Peyer's patch (tissue), 4 donors: ENCODE results near the gene PACSIN2. TPM values are rescaled to one million over a fixed set of nuclear protein-coding genes. Genes with fewer than 3 reads are reported as not detected.

Source experiments
- DNase-seq, 3 donors: peaks; one replicate each; pipeline ENCODE4 v3.0.0-alpha.2; 2017 to 2019
- H3K27ac ChIP-seq, 4 donors: fragments of 200-600 bp; sonication (generic); one replicate each; pipeline ENCODE4 v1.5.1; 2016 to 2019
- H3K27me3 ChIP-seq, 2 donors: fragments of 200-600 bp; sonication (generic); one replicate each; pipeline ENCODE4 v1.5.1; 2019
- H3K36me3 ChIP-seq, 3 donors: fragments of 200-600 bp; sonication (generic); one replicate each; pipeline ENCODE4 v1.5.1; 2016 to 2019
- H3K4me1 ChIP-seq, 4 donors: fragments of 200-600 bp; sonication (generic); one replicate each; pipeline ENCODE4 v1.5.1; 2016 to 2019
- H3K4me3 ChIP-seq, 4 donors: fragments of 200-600 bp; sonication (generic); 1 replicate in 3 of 4; 2 replicates in 1 of 4; pipeline ENCODE4 v1.5.1; 2016 to 2019; ENCODE audit warnings: mild to moderate bottlenecking in 1 of 4
- H3K9me3 ChIP-seq, 4 donors: fragments of 200-600 bp; sonication (generic); one replicate each; pipeline ENCODE4 v1.5.1; 2016 to 2019; ENCODE audit warnings: mild to moderate bottlenecking in 1 of 4
- POLR2A ChIP-seq, 2 donors: fragments of 450-650 bp; IDR thresholded peaks; one replicate each; pipeline ENCODE4 v1.5.1; 2017; ENCODE audit warnings: antibody characterized with exemption in 2 of 2, mild to moderate bottlenecking in 2 of 2, moderate library complexity in 2 of 2
- total RNA-seq, 4 donors: library from RNA; depleted of rRNA; stranded (reverse); fragments of >200 nt; gene quantifications; one replicate each; pipeline ENCODE4 v1.1.0, GENCODE V29; 2016
- TF ChIP-seq, protein P1 (sequence below), 6 experiments: fragments of 450-650 bp in 4 of 6; fragments of 200-600 bp in 2 of 6; sonication (generic) in 1 of 6; IDR thresholded peaks; one replicate each; pipeline ENCODE4 v1.5.1; 2017 to 2019; ENCODE audit warnings: antibody characterized with exemption in 6 of 6, mild to moderate bottlenecking in 3 of 6, moderate library complexity in 1 of 6

Gene PACSIN2
- total RNA-seq, 4 donors from 2014 or later: 58.0 to 149 (median 110) TPM

DNA sequence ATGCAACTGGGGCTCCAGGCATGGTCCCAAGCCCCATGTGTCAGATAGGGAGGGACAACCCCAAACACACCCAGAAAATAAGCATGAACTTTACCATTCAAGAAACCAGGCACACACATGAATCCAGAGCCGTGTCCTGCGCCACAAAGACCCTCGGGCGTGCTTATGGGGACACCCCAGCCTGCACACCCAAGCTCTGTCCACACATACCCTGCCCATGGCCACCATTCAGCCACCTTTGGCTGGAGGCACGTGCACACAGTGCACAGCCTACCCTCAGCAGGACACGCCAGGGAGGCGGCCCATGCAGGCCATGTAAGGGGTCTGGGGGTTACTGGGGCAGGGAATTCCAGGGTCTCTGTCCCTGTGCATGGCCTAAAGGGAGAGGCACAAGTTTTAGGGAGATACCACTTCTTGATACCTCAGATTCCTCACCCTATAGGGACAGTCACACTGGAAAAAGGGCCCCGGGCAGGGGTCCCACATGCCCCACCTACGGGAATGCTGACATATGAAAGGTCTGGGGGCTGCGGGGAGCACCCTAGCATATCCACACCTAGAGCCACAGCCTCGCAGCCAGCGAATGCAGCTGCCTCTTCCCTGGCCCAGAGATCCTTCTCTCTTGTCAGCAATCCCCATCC lies 20.6 kb downstream of the PACSIN2 start:
- H3K9me3 ChIP-seq: no peaks in the 10 kb centered on the region
- H3K4me3 ChIP-seq: peak overlapping the region in 2 of 4 donors; percentile 31 to 35
- no peak for TF ChIP-seq POLR2A (IDR thresholded peaks at IDR 0.05)
- TF ChIP-seq, protein P1, sequence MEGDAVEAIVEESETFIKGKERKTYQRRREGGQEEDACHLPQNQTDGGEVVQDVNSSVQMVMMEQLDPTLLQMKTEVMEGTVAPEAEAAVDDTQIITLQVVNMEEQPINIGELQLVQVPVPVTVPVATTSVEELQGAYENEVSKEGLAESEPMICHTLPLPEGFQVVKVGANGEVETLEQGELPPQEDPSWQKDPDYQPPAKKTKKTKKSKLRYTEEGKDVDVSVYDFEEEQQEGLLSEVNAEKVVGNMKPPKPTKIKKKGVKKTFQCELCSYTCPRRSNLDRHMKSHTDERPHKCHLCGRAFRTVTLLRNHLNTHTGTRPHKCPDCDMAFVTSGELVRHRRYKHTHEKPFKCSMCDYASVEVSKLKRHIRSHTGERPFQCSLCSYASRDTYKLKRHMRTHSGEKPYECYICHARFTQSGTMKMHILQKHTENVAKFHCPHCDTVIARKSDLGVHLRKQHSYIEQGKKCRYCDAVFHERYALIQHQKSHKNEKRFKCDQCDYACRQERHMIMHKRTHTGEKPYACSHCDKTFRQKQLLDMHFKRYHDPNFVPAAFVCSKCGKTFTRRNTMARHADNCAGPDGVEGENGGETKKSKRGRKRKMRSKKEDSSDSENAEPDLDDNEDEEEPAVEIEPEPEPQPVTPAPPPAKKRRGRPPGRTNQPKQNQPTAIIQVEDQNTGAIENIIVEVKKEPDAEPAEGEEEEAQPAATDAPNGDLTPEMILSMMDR (IDR thresholded peaks at IDR 0.05): no peak
- peak in 1 of 3 donors; percentile 51 for DNase-seq
- peak overlapping the region; percentile 67 to 93 (median 82) for H3K27ac ChIP-seq
- H3K36me3 ChIP-seq: no peaks in the 10 kb centered on the region
- peaks cover 3 to 77% (median 12%) of the 10 kb centered on the region in 4 donors for H3K4me1 ChIP-seq
- no peaks in the 10 kb centered on the region for H3K27me3 ChIP-seq

DNA sequence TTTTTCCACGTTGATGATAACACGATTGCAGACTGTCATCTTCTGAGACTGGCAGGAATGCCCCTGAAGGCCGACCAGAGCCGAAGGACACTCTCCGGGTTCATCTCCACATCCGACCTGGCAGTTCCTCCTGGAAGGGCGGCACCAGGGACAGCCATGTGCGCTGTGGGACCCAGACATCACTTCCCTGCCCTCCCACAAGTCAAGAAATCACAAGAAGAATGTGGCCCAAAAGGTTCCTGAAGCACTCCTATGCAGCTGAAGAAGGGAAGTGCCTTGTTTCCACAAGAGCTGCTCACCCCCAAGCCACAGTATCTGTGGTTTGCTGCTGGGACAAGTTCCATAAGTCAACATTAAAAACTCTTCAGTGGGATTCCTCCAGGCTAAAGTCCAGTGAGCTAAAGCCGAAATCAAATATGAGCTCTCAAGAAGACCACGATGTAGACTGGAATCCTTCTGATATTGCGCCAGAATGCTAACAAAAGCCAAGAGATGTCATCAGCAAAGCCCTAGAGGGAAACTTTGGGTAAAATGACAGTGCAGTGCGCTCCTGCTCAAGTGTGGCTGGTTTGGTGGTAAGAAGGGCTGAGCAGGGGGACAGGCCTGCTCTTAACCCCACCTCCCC lies 21.2 kb downstream of the PACSIN2 start:
- peak overlapping the region in 1 of 4 donors; percentile 31 for H3K4me3 ChIP-seq
- H3K27ac ChIP-seq: peak overlapping the region; percentile 67 to 93 (median 82)
- DNase-seq: peak in 1 of 3 donors; percentile 43
- H3K36me3 ChIP-seq: no peaks in the 10 kb centered on the region
- H3K9me3 ChIP-seq: no peaks in the 10 kb centered on the region
- H3K4me1 ChIP-seq: peaks cover 3 to 77% (median 12%) of the 10 kb centered on the region in 4 donors
- no peak for TF ChIP-seq POLR2A (IDR thresholded peaks at IDR 0.05)
- TF ChIP-seq, protein P1 (IDR thresholded peaks at IDR 0.05): no peak
- no peaks in the 10 kb centered on the region for H3K27me3 ChIP-seq

DNA sequence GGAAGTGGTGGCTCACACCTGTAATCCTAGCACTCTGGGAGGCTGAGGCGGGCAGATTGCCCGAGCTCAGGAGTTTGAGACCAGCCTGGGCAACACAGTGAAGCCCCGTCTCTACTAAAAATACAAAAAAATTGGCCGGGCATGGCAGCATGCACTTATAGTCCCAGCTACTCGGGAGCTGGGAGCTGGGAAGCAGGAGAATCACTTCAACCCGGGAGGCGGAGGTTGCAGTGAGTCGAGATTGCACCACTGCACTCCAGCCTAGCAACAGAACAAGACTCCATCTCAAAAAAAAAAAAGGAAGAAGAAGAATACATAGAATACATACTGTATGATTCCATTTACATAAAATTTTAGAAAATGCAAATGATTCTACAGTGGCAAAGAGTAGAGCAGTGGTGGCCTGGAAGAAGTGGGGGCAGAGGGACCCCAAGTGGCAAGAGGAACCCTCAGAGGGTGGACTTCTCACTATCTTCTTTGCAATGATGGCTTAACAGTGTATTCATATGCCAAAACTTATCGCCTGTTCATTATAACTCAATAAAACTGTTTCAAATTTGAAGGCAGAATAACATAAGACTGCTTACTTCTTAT lies 22.0 kb downstream of the PACSIN2 start:
- no peaks in the 10 kb centered on the region for H3K9me3 ChIP-seq
- peaks cover 3 to 74% (median 12%) of the 10 kb centered on the region in 4 donors for H3K4me1 ChIP-seq
- peak in 1 of 3 donors; percentile 28 for DNase-seq
- peak overlapping the region in 1 of 4 donors; percentile 89 for H3K27ac ChIP-seq
- TF ChIP-seq POLR2A (IDR thresholded peaks at IDR 0.05): no peak
- TF ChIP-seq, protein P1 (IDR thresholded peaks at IDR 0.05): no peak
- no peaks in the 10 kb centered on the region for H3K27me3 ChIP-seq
- H3K36me3 ChIP-seq: no peaks in the 10 kb centered on the region
- no peak overlapping the region for H3K4me3 ChIP-seq

DNA sequence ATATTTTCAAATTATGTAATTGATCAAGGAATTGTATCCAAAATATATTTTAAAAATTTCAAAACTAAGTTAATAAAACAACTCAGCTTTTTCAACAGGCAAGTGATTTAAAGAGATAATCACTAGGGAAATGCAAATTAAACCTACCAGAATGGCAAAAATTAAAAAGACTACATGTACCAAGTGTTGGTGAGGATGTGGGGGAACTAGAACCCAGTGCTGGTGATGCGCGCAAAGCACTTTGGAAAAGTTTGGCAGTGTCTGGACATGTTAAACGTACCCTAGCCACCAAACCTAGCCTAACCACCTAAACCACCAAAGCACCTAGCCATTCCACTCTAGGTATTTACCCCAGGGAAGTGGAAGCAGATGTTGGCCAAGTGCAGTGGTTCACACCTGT lies 22.9 kb downstream of the PACSIN2 start:
- no peak overlapping the region for H3K4me3 ChIP-seq
- H3K27ac ChIP-seq: no peak overlapping the region
- no peaks in the 10 kb centered on the region for H3K27me3 ChIP-seq
- H3K4me1 ChIP-seq: peaks cover 3 to 65% (median 12%) of the 10 kb centered on the region in 4 donors
- H3K9me3 ChIP-seq: no peaks in the 10 kb centered on the region
- peak in 1 of 3 donors; percentile 18 for DNase-seq
- TF ChIP-seq, protein P1 (IDR thresholded peaks at IDR 0.05): no peak
- no peak for TF ChIP-seq POLR2A (IDR thresholded peaks at IDR 0.05)
- H3K36me3 ChIP-seq: no peaks in the 10 kb centered on the region

DNA sequence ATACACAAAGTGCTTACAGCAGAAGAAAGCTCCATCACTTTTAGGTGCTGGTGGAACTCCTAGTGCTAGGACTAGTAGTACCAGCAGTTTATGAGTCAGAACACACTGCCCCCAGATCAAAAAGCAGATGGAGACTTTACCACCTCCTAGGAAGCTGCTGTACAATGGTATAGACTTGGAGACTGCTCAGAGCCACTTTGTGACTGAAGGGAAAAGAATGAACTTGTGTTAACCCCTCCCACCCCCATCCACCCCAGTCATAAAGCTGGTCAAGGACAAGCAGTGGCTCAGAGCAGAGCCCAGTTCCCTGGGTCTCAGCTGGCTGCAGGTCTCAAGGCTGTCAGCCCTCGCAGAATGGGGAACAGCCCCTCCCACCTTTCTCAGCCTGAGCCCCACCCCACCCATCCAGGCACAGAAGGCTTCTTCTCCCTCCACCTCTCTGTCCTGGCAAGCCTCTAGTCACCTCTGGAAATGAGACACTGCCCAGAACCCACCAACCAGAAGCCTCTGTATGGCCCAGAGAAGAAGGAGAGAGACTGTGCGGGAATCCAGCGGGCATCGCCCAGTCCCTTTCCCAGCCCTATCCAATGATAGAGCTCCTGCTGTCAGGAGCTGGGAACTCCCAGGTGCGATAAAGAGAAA lies 23.8 kb downstream of the PACSIN2 start:
- Histone ChIP-seq H3K4me1 (peaks cover 3 to 56% (median 12%) of the 10 kb centered on the region in 4 donors), H3K27ac (peak overlapping the region in 2 of 4 donors; percentile 64 to 79), H3K9me3 (no peaks in the 10 kb centered on the region), H3K4me3 (no peak overlapping the region), H3K27me3 (no peaks in the 10 kb centered on the region), H3K36me3 (no peaks in the 10 kb centered on the region)
- peak in 2 of 3 donors; percentile 71 to 76 for DNase-seq
- peak in 1 of 2 donors; percentile 42 for TF ChIP-seq POLR2A (IDR thresholded peaks at IDR 0.05)
- TF ChIP-seq, protein P1 (IDR thresholded peaks at IDR 0.05): no peak
